AG08396 (cell line): Measurements from ENCODE around the gene MS4A18.
"Not testable (repeated sequence)": the region's sequence is repeated elsewhere in the genome, so short reads cannot be mapped to it uniquely, and the experiment has no call there.

Source experiments
- DNase-seq: peaks from one replicate; pipeline ENCODE4 v3.0.0; 2012; ENCODE audit warnings: low spot score, mixed read lengths

MS4A18 gene

DNA sequence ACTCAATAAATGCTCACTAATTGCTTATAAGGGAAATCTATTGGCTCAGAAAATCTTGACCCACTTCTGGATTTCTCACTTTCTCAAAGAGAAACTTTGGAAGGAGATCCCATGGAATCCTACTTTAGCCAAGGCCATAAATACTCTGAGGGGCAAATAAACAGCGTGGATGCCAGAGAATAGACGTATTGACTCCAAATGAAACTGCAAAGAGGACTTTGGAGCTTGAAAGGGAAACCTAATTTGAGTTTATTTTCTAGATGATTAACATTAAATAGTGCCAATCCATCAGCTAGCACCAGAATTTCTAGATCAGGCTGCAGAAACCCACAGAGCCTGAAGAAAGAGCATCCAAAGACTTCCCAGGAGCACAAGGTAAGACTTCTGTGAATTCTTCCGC lies at the start of gene MS4A18:
MS4A18 (plus strand) TSS at position 301 of the 400 bp plus-strand sequence.
- no peak for DNase-seq

DNA sequence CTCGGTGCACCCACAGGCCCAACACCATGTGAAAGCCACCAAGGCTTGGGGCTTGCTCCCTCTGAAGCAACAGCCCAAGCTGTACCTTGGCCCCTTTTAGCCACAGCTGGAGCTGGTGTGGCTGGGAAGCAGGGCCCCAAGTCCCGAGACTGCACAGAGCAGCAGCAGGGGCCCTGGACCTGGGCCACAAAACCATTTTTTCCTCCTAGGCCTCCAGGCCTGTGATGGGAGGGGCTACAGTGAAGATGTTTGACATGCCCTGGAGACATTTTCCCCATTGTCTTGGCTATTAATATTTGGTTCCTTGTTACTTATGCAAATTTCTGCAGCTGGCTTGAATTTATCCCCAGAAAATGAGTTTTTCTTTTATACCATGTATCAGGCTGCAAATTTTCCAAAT lies 46.3 kb upstream of the MS4A18 start:
- not testable (repeated sequence) for DNase-seq

DNA sequence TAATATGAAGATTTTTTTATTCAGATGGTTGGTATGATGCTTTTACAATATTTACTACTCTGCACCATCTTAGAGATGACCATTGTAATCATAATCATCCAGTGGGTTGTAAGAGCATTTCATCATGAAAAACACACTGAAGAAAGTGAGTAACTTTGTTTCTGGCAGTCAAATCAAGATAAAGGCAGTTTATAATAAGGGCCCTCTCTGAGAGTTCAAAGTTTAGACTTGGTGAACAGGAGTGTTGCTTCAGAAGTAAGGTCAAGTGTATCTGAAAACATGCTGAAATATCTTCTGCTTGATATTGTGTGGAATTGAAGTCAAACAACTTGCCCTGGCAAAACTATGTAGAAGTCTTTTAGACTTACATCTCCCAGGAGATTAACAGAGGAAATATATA lies 44.6 kb upstream of the MS4A18 start:
- no peak for DNase-seq

DNA sequence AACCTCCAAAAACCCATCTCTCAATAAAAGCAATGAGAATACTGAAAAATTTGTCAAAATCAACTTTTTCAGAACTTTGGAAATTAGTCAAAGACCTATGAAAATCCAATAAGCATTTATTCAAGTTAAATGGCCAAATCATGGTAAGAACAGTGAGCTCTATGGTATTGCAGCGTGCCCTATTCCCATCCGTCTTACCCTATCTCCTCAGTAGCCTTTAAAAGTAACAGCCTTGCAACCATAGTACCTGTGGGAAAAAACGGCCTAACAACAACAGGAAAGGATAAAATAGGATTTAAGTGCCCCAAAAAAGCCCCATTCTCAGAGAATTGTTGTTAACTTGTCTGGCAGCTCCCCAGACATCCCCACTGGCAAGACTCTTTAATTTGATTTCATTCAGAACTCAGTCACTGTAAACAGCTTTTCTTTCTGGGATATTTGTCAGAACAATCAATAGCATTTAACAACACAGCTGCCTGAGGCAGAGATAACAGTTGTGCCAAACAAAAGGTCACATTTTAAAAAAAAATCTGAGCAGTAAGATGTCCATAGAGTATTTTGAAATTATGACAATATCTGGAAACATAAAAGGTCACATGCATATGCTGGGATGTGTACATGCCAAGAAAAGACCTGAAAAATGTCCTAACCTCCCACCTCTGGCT lies 43.9 kb upstream of the MS4A18 start:
- DNase-seq, result no peak

DNA sequence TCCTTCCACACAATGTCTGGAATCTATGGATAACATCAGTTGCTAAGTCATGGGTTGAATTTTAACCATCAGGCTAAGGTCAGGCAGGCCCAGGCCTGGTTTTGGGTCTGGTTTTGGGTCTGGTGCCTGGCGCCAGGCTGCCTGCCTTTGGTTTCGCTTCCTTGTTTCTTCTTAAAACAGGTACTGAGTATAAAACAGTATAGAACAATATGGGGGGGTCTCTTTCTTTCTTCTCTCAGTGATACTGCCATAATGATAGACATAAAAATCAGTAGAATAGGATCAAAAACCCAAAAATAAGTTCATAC lies 40.0 kb upstream of the MS4A18 start:
- DNase-seq, result not testable (repeated sequence)

DNA sequence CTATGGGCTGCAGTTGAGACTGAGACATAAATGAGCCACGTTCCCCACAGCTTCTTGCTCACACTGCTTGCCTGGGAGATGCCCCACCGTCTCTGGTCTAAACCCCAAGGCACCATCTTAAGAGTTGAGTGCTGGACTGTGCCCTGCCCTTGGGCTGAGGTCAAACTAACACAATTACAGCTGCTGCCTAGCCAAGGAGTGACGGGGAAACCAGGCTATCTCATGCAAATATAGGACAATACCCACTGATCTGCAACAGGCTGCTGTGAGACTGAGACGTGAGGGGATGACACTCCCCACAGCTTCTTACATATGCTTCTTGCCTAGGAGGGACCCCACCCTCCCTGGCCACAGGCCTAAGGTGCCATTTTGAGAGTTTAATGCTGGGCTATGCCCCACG lies 32.9 kb upstream of the MS4A18 start:
- DNase-seq, result no peak

DNA sequence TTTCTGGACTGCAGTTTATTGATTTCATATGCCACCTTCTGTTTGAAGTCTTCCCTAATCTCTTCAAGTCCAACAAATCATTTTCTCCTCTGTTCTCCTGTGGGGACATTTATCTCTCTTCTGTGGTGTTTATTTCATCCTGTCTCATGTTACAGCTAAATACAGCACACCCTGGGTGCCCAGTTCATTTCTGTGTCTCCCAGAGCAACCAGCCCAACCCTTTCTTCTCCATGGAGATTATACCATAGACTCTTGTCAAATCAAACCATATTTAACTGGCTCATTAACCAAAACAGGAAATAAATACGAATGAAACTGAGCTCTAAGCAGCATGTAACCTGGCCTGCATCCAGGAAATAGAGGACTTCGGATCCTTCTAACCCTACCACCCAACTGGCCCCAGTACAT lies 25.2 kb upstream of the MS4A18 start, which contains the start of gene MS4A8:
MS4A8 (plus strand) TSS at position 329 of the 408 bp plus-strand sequence. CDS start 1,249 bp downstream, outside the sequence.
- DNase-seq, result no peak

DNA sequence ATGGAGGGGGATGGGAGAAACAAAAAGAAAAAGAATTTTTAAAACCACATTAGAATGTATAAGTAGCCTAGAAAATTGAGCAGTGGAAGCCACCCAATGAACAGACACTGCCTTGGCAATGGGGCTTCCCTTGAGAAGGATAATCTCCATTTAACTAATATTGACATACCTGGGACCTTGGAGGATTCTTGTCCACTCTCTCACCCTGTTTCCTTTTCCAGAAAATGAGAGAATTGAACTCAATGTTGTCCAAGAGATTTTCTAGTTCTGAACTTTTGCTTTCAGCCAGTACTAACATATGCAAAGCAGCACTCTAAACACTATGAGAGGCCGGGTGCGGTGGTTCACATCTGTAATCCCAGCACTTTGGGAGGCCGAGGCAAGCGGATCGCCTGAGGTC lies 24.6 kb upstream of the MS4A18 start:
- DNase-seq, result no peak

DNA sequence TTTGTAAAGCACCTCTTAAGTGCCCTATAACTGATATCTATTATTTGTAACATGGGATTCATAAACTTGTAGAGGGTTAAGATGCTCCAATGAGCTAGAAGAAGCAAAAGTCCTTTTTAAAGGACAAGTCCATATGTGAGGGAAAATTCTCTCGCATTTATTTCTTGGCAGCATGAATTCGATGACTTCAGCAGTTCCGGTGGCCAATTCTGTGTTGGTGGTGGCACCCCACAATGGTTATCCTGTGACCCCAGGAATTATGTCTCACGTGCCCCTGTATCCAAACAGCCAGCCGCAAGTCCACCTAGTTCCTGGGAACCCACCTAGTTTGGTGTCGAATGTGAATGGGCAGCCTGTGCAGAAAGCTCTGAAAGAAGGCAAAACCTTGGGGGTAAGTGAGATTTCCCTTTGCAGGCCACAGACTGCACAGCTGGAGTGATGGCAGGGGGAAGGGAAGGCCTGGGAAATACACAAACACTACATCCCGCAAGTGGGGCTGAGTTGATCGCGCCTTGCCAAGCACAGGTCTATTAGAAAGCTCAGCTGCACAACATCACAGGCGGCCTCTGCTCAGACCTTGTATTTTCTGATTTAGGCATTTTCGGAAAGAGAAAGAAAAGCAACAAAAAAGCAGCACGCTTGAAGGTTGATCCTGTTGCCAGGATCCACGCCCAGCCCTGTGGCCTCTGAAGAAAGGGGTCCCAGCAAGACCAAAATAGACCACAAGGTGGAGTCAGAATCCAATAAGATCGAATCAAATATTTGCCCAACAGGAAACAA lies 23.6 kb upstream of the MS4A18 start:
- no peak for DNase-seq

DNA sequence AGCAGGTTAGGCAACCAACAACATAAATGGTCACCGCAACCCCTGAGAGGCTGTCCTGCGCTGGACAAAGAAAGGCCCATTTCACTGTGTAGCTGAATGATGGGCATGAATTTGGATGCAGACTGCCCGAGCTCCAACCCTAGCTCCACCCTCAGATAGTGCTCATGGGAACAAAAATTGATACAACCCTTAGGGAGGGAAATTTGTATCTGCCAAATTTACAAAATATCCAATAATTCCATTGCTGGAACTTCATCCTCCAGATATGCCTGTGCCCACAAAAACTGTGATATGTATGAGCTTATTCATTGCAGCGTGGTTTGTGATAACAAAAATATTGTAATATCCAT lies 23.1 kb upstream of the MS4A18 start:
- DNase-seq, result no peak

DNA sequence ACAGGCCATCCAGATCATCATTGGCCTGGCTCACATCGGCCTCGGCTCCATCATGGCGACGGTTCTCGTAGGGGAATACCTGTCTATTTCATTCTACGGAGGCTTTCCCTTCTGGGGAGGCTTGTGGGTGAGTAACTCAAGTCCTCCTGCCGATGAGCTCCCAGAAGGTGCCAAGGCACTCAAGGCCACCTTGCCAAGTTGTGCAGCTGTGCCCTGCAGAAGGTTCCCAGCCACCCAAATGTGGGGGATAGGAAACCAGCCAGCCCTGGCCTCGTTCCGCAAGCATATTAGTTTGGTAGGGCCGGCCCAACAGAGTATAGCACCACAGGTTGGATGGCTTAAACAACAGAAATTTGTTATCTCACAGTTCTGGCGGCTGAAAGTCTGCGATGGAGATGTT lies 21.1 kb upstream of the MS4A18 start:
- DNase-seq, result no peak

DNA sequence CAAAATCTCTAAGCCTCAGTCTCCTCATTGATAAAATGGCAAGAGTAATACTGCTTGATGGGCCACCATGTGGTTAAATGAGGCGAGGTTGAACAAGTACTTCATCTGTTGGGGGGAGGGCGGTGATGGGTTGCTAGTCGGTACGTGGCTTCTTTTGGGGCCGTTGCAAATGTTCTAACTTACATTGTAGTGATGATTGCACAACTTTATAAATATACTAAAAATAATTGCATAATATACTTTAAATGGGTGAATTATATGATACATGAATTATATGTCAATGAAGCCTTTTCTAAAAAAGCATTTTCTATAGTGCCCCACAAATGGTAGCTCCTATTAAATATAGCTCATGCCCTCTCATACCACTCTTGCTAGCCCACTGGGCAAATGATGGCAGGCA lies 18.6 kb upstream of the MS4A18 start:
- DNase-seq, result no peak

DNA sequence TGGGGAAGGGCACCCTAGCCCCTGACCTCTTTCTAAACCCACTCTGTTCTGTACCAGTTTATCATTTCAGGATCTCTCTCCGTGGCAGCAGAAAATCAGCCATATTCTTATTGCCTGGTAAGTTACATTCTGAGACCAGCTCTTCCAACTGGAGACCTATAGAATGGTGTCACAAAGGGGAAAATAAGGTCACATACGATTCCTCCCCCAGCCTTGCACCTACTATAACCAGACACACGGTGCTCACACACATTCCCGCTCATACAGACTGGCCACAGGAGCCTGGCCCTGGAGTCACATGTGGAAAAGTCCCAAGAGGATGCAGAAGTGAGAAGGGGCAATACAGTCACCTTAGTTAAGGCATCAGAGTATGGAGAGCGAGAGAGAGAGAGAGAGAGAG lies 17.6 kb upstream of the MS4A18 start:
- no peak for DNase-seq

DNA sequence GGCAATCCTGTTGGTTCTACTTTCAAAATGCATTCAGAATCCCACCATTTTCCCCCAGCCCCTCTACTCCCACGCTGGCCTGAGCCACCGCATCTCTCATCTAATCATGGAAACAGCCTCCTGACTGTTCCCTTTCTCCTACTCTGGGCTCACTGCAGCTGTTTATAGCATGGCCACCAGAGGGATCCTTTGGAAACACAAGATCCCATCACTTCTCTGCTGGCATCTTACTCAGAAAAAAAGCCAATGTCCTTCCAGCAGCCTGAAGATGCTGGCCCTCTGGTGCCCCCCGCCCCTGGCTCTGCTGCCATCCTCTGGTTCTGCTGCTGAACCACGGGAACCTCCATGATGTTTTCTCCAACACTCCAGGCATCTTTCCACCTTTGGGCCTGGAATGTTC lies 14.0 kb upstream of the MS4A18 start:
- no peak for DNase-seq

DNA sequence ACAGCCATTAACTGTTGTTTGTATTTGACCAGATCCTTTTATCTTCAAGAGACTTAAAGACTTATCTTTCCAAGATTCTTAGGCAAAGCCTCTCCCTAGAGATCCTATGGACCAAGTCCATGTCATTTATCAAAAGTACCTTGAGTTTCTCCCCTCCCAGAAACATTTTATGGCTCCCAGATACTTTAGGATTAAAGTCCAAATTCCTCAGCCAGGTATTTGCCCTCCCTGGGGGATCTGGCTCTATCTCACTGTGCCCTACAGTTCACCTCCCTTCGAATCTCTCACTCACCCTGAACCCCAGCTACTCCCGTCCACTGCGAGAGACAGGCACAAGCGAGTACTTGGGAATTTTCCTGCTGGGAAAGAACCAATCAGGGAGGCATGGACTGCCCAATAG lies 13.2 kb upstream of the MS4A18 start:
- no peak for DNase-seq

DNA sequence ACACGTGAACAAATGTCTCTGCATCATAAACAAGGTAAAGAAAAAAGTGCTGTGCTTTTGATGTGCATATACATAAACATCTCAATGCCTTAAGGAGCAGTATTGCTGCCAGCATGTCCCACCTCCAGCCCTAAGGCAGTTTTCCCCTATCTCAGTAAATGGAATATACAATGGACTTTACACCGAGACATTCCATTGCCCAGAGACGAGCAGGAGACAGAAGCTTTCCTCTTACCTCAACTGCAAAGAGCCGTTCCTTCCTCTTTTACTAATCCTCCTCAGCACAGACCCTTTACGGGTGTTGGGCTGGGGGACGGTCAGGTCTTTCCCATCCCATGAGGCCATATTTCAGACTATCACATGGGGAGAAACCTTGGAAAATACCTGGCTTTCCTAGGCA lies 11.1 kb upstream of the MS4A18 start:
- not testable (repeated sequence) for DNase-seq

DNA sequence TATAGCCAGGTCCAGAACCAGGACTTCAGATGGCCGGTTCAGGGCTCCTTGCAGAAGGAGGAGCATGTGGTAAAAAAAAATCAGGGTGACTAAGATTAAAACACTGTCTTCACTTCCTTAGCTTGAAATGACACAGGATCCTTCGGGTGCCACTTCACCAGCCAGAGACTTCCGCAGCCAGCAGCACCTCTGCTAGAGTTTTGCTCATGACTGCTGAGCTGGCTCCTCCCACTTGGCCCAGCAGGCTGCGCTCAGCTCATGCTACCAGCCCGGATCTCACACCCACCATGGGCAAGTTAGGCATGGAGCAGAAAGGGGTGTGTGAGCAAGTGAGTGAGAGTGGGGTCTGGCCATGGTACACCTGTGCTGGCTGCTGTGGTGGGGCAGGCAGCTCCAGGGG lies 6.6 kb upstream of the MS4A18 start:
- DNase-seq, result no peak

DNA sequence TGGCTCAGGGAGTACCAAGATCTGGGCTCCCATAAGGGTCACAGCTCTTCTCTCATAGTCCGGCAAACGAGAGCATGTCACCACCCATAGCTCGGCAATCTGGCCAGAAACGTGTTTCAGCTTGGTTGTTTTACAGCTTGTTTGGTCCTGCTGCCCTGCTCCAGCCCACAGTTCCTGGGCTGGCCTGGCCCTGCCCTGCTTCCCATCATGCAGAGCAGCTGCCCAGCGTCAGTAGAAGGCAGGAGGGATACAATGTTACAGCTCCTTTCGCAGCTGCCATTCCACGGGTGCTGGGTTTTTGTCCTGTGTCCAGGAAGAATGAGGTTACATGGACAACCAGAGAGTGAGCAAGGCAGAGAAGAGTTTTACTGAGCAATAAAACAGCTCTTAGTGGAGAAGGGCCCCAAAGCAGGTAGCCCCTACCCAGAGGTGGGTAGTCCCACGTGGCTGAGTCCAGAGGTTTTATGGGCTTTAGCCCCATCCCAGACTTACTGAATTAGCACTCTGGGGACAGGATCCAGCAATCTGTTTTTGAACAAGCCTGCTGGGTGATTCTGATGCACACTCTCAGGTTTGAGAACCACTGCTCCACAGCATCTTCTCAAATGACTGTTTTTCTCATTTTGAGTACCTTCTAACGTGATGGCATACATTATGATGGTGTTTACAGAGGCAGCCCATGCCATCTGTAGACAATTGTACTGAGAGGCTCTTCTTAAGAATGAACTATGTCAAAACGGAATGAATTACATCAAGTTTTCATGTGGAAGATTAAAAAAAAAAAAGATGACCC lies 5.8 kb upstream of the MS4A18 start:
- no peak for DNase-seq

DNA sequence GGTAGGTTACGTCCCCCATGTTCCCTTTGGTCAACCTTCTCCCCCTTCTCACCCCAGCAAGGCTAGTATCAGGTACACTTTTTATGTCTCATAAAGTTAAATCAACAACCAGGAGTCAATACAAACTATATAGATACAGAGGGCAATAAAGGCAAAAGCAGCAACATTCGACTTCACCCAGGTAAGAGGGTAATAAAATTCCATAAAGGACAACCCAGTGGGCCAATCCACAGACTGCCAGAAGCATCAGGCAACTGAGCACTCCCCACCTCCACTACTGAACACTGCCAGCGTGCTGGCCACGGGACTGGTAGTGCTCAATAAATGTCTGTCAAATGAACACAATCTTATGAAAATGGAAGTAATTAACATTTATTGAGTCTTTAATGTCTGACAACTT lies 5.1 kb upstream of the MS4A18 start:
- no peak for DNase-seq

DNA sequence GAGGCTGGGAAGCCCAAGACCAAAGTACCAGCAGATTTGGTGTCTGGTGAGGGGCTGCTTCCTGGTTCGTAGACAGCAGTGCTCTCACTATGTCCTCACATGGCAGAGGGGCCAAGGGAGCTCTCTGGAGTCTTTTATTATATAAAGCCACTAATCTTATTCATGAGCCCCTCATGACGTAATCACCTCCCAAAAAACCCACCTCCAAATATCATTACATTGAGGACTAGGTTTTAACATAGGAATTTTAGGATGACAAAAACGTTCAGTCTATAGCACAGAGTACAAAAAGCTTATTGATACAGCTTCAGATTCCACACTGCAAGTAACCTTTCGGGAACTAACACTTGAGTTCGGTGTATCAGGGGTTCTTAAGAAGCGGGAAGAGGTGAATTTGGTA lies 4.1 kb upstream of the MS4A18 start:
- no peak for DNase-seq

DNA sequence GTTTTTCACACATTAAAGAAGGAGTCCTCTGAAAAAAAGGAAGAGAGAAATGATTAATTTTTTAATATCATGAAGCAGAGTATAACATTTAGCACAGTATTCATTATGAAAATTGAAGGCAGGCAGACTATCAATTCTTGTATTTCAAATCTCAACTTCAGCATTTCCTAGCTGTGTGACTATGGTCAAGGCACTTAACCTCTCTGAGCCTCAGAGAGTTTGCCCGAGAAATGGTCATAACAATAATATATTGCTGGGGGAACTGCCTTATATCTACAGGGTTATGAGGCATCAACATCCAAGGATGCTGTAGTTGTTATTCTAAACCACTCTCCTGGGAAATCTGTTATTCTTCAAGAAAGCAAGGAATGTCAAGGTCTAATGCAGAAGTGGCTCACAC lies 1.1 kb downstream of the MS4A18 start:
- DNase-seq, result no peak

DNA sequence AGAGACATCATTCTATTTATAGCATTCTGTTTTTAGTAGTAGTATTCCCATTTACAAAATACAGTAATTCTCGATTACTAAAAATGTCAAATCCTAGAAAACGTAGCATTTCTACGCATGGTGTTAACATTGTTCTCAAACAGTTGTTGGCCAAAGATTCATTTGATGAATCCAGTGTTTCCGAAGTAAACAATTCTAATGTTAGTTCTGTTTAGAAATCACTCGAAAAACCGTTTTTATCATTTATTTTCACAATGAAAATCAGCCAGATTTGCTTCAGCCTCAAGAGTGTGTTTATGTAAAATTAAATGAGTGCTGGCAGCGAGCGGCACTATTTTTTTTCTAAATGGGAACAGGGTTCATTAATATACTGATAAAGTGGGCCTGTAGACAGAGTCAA lies 7.1 kb downstream of the MS4A18 start:
- DNase-seq, result no peak

DNA sequence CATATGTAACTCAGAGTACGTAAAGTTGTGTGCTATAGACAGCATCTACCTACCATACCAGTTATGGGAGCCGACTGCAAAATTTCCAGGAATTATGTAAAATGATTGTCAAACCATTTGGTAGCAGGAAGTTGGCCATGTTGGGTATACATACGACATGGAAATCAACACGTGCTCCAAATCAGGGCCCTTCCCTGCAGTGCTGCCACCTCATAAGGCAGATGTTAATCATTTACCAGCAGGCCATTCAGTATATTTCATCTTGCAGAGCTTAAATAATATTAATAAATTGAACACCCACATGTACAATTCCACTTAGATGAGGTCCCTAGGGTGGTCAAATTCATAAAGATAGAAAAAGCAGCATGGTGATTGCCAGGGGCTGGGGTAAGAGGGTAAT lies 9.8 kb downstream of the MS4A18 start:
- no peak for DNase-seq
